PC-3 (cell line): ENCODE measurements around the gene LRRC49.

Source experiments
- CTCF ChIP-seq: fragments of 300-600 bp; sonication (generic); conservative IDR thresholded peaks from 2 replicates; pipeline ENCODE4 v1.5.1; 2017; ENCODE audit warnings: antibody characterized with exemption, low read depth, mild to moderate bottlenecking, low read length
- EZH2 ChIP-seq: fragments of 300-600 bp; sonication (generic); IDR thresholded peaks from one replicate; pipeline ENCODE4 v1.6.1; 2017; ENCODE audit warnings: antibody characterized with exemption, mild to moderate bottlenecking, low read length; ENCODE audit not compliant: unreplicated experiment

GRCh38 chr15:70869346-70869745 lies 23.3 kb upstream of the LRRC49 start:
- TF ChIP-seq CTCF (no peak), EZH2 (no peak)
